TTC549 (cell line): Measurements from ENCODE around the gene PTCH1.

ENCODE experiments used
- FAIRE-seq: peaks from 2 replicates; lab custom pipeline; 2012; peaks lifted over from hg19 to GRCh38; lab: Jason Lieb, UNC

The PTCH1 gene

GRCh38 chr9:95516734-95517558 lies at the start of gene PTCH1:
Gene PTCH1, minus strand, starts transcription at chr9:95516971.
- no peak for FAIRE-seq

GRCh38 chr9:95565982-95566381 lies 49.2 kb upstream of the PTCH1 start:
- no peak for FAIRE-seq

GRCh38 chr9:95561913-95562312 lies 45.1 kb upstream of the PTCH1 start:
- FAIRE-seq: no peak

GRCh38 chr9:95557142-95557541 lies 40.4 kb upstream of the PTCH1 start:
- no peak for FAIRE-seq

GRCh38 chr9:95556521-95556920 lies 39.8 kb upstream of the PTCH1 start:
- FAIRE-seq: no peak

- FAIRE-seq: no peak
Observed at GRCh38 chr9:95552814-95553546, 36.2 kb upstream of the PTCH1 start.

GRCh38 chr9:95552255-95552654 lies 35.5 kb upstream of the PTCH1 start:
- FAIRE-seq: no peak

- no peak for FAIRE-seq
Observed at GRCh38 chr9:95551406-95551805, 34.6 kb upstream of the PTCH1 start.

GRCh38 chr9:95545831-95546567 lies 29.2 kb upstream of the PTCH1 start:
- FAIRE-seq: no peak

GRCh38 chr9:95533996-95534680 lies 17.4 kb upstream of the PTCH1 start:
- FAIRE-seq: no peak

- no peak for FAIRE-seq
Observed at GRCh38 chr9:95529910-95530309, 13.1 kb upstream of the PTCH1 start.

GRCh38 chr9:95528908-95529502 lies 12.2 kb upstream of the PTCH1 start:
- FAIRE-seq: no peak

GRCh38 chr9:95522871-95523370 lies 6.2 kb upstream of the PTCH1 start:
- no peak for FAIRE-seq

- FAIRE-seq: no peak
Observed at GRCh38 chr9:95521699-95522098, 4.9 kb upstream of the PTCH1 start.

- no peak for FAIRE-seq
Observed at GRCh38 chr9:95517559-95518425, 1.0 kb upstream of the PTCH1 start.

GRCh38 chr9:95516221-95516733 lies 494 bp downstream of the PTCH1 start:
- FAIRE-seq: no peak

GRCh38 chr9:95515272-95516113 lies 1.3 kb downstream of the PTCH1 start:
- no peak for FAIRE-seq

- FAIRE-seq: no peak
Observed at GRCh38 chr9:95514342-95514741, 2.4 kb downstream of the PTCH1 start.

- FAIRE-seq: no peak
Observed at GRCh38 chr9:95513711-95514110, 3.1 kb downstream of the PTCH1 start.

GRCh38 chr9:95512709-95513095 lies 4.1 kb downstream of the PTCH1 start:
- FAIRE-seq: no peak
